Gastrocnemius medialis (tissue), 4 donors: ENCODE results near the gene C2CD3.

ENCODE experiments used
- CTCF ChIP-seq, 5 experiments: fragments of 450-650 bp in 3 of 5; fragments of 200-600 bp in 2 of 5; sonication (generic) in 2 of 5; IDR thresholded peaks in 4 of 5; conservative IDR thresholded peaks in 1 of 5; 1 replicate in 4 of 5; 2 replicates in 1 of 5; pipeline ENCODE4 v1.5.1; 2016 to 2019; ENCODE audit warnings: antibody characterized with exemption in 5 of 5, mild to moderate bottlenecking in 3 of 5, moderate library complexity in 3 of 5
- POLR2A ChIP-seq, 2 donors: fragments of 450-650 bp; IDR thresholded peaks; one replicate each; pipeline ENCODE4 v1.6.1; 2017; ENCODE audit warnings: antibody characterized with exemption in 2 of 2, mild to moderate bottlenecking in 2 of 2, moderate library complexity in 2 of 2

- no peak for TF ChIP-seq POLR2A (IDR thresholded peaks at IDR 0.05)
- no peak for TF ChIP-seq CTCF (IDR thresholded peaks at IDR 0.05 in 4 of 5, conservative IDR thresholded peaks at IDR 0.05 in 1 of 5)
Measured at GRCh38 chr11:74182635-74183034, 11.8 kb upstream of the C2CD3 start.
